ENCODE results near the gene OBSL1. TPM values are rescaled to one million over a fixed set of nuclear protein-coding genes. Genes with fewer than 3 reads are reported as not detected.

The OBSL1 gene
- total and polyA plus RNA-seq, 2 of the 4 experiments (the other 2 are of a cell fraction), result 21.5 to 51.2 TPM

DNA sequence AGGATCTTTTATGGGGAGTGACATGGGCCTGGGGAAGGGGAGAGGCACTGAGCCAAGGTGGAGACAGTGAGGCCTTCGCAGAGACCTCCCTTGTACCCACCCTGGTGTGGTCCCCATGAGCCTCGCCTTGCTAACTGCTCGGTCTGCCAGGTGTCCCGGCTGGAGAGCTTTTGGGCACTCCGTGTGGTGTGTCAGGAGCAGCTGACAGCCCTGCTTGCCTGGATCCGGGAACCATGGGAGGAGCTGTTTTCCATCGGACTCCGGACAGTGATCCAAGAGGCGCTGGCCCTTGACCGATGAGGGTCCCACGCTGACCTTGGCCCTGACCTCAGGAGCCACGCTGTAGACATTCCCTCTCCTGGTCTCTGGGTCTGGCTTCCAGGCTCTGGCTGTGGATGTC is 44.6 kb upstream of the OBSL1 start:
- Histone ChIP-seq H2BK20ac (ENCODE audit: low read depth, low read length) (no peak overlapping the region), H2AK5ac (ENCODE audit: low read depth, low read length) (no peak overlapping the region), H4K5ac (ENCODE audit: low read depth, low read length) (no peak overlapping the region), H3K9me1 (ENCODE audit: insufficient read depth, low read length) (no peaks in the 10 kb centered on the region), H3K79me1 (ENCODE audit: low read depth in 1 of 2, low read length in 2 of 2) (no peaks in the 10 kb centered on the region), H2AFZ (replicated peaks; ENCODE audit: low read length, poor library complexity) (no peak overlapping the region), H3K9ac (ENCODE audit: low read depth, low read length) (no peak overlapping the region), H4K91ac (ENCODE audit: insufficient read depth, low read depth, low read length) (no peak overlapping the region), H3K4me3 (ENCODE audit: insufficient read depth, low read depth, low read length) (no peak overlapping the region), H3K23ac (ENCODE audit: low read depth, low read length) (no peak overlapping the region), H2AK9ac (replicated peaks; ENCODE audit: low read depth, low read length, poor library complexity) (no peak overlapping the region), H3K18ac (ENCODE audit: low read depth, low read length) (no peak overlapping the region), H2BK15ac (ENCODE audit: low read depth, low read length) (no peak overlapping the region), H3K27ac (ENCODE audit: insufficient read depth, low read length) (no peak overlapping the region), H2BK120ac (ENCODE audit: low read depth, low read length) (no peak overlapping the region), H3K36me3 (ENCODE audit: control insufficient read depth, insufficient read depth, low read length) (peaks cover 32% of the 10 kb centered on the region), H3K14ac (replicated peaks; ENCODE audit: low read depth, low read length) (no peak overlapping the region), H3K4me1 (ENCODE audit: control insufficient read depth, insufficient read depth, low read length) (no peaks in the 10 kb centered on the region), H3K9me3 (ENCODE audit: control insufficient read depth, insufficient read depth, low read length) (no peaks in the 10 kb centered on the region), H3K4ac (ENCODE audit: low read depth, low read length) (no peak overlapping the region), H3K27me3 (ENCODE audit: control insufficient read depth, insufficient read depth, low read length) (no peaks in the 10 kb centered on the region), H3K56ac (ENCODE audit: extremely low read depth, insufficient read depth, low read length) (no peak overlapping the region), H2BK5ac (ENCODE audit: low read depth, low read length, poor library complexity, severe bottlenecking) (no peak overlapping the region), H4K8ac (ENCODE audit: low read depth in 2 of 2, low read length in 2 of 2) (no peak overlapping the region), H4K20me1 (ENCODE audit: insufficient read depth, low read length) (no peaks in the 10 kb centered on the region), H3K4me2 (ENCODE audit: low read depth, low read length) (no peak overlapping the region)
- WGBS, 2 experiments (ENCODE audit: extremely low coverage in 2 of 2, insufficient read length in 1 of 2), result 98% methylated on average over 5 of the region's 12 CpGs; no CpG with 5 or more reads in 1 of the 2 experiments
- DNase-seq, result no peak
- ATAC-seq (ENCODE audit: low read depth), result no peak
- dilution Hi-C loops (cut with HindIII; ENCODE audit: low sequenced_read_pairs, unreplicated experiment), result no loop called here
- ChIA-PET CTCF (no interaction called here), POLR2A (ENCODE audit: unreplicated experiment) (no interaction called here)
- no TSS peak for BruUV-seq (replicated peaks)
- TF ChIP-seq FOS (IDR thresholded peaks at IDR 0.05; ENCODE audit: low read depth, low read length), result no peak
- no peak for TF ChIP-seq MXI1 (IDR thresholded peaks at IDR 0.05; ENCODE audit: borderline replicate concordance, low read depth, low read length)
- TF ChIP-seq CEBPB (IDR thresholded peaks at IDR 0.05; ENCODE audit: low read depth, low read length), result no peak
- TF ChIP-seq ELK1 (IDR thresholded peaks at IDR 0.05; ENCODE audit: borderline replicate concordance, low read depth, low read length), result no peak
- no peak for TF ChIP-seq CHD1 (IDR thresholded peaks at IDR 0.05; ENCODE audit: low read depth, low read length)
- TF ChIP-seq BHLHE40 (IDR thresholded peaks at IDR 0.05; ENCODE audit: low read depth, low read length), result no peak
- TF ChIP-seq USF2 (IDR thresholded peaks at IDR 0.05; ENCODE audit: low read depth, low read length), result no peak
- TF ChIP-seq RCOR1 (IDR thresholded peaks at IDR 0.05; ENCODE audit: insufficient replicate concordance, low read length), result no peak
- no peak for TF ChIP-seq MAZ (IDR thresholded peaks at IDR 0.05; ENCODE audit: borderline replicate concordance, low read depth, low read length)
- no peak for TF ChIP-seq POLR2A (IDR thresholded peaks at IDR 0.05; ENCODE audit: low read depth, low read length)
- no peak for TF ChIP-seq MAFK (IDR thresholded peaks at IDR 0.05; ENCODE audit: low read depth, low read length)
- TF ChIP-seq RFX5 (IDR thresholded peaks at IDR 0.05; ENCODE audit: low read depth, low read length), result no peak
- no peak for TF ChIP-seq NFE2L2 (IDR thresholded peaks at IDR 0.05; ENCODE audit: low read depth, low read length)
- TF ChIP-seq RAD21 (IDR thresholded peaks at IDR 0.05; ENCODE audit: low read length), result no peak
- intact Hi-C loops (cut with micrococcal nuclease), result no loop called here
- in situ Hi-C loops (cut with MboI; ENCODE audit: low sequenced_read_pairs), result no loop called here
